ENCODE measurements around the gene VAV1.

The VAV1 gene

DNA sequence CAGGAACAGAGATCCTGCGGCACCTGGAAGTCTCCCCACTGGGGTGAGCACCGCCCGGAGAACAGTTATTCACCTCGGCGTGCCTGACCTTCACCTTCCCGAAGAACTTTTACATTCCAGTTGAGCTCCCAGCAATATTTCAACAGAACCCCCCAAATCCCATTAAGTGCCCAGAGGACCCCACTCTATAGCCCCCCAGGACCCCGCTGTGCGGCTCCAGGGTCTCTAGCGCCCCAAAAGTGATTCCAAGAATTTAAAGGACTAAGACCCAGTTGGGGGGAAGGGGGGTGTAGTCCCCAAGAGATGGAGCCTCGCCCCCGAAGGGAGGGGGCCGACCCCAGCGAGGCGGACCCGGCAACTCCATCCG lies 35.6 kb upstream of the VAV1 start:
- Histone ChIP-seq H3K4me3 (ENCODE audit: low read depth, low read length, poor library complexity, severe bottlenecking) (peak overlapping the region; percentile 74), H3K4me2 (ENCODE audit: low read length) (peak overlapping the region; percentile 84), H3K4me1 (ENCODE audit: insufficient read depth, low read length, severe bottlenecking) (peaks cover 44% of the 10 kb centered on the region), H3K36me3 (ENCODE audit: insufficient read depth, low read length) (no peaks in the 10 kb centered on the region), H3K9ac (ENCODE audit: low read length) (peak overlapping the region; percentile 70), H3K9me3 (ENCODE audit: low read length) (no peaks in the 10 kb centered on the region), H4K20me1 (ENCODE audit: insufficient read depth, low read length) (no peaks in the 10 kb centered on the region), H3K27ac (ENCODE audit: low read depth, low read length, poor library complexity, severe bottlenecking) (peak overlapping the region; percentile 51), H3K79me2 (ENCODE audit: insufficient read depth, low read length) (no peaks in the 10 kb centered on the region), H3K27me3 (ENCODE audit: insufficient read depth, low read length) (no peaks in the 10 kb centered on the region), H2AFZ (ENCODE audit: low read length) (no peak overlapping the region), H3K9me2 (ENCODE audit: low read depth, low read length) (no peaks in the 10 kb centered on the region), H3F3A (ENCODE audit: insufficient read depth, low read length) (peaks cover 7% of the 10 kb centered on the region; the same call in 1 of the 2 replicates)
- TF ChIP-seq CTCF (IDR thresholded peaks at IDR 0.05; ENCODE audit: low read length), result no peak; the same call in 1 of the 2 replicates
- TF ChIP-seq EZH2 (IDR thresholded peaks at IDR 0.05; ENCODE audit: borderline replicate concordance, low read length), result no peak

DNA sequence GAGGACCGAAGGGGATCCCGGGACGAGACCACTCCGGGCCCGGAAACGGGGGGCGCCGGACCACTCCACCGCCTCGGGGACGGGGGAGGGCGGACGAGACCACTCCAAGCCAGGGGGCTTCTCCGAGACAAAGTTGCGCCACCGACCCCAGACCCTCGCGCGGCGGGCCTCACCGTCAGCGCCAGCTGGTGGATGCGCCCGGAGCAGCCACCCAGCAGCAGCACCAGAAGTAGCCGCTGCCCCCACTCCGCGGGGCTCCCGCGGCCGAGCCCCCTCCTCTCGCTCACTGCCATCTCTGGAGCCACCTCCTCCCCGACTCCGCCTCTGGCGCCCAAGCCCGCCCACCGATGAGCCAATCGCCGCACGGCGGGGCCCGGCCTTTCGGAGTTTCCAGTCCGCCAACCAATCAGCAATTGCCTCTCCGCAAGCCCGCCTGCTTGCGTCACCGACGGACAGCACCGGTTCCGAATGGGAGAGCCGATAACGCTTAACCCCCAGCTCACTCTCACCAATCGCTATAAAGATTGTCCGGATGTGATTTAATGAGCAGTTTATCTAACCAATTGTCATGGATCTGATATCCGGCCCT lies 35.1 kb upstream of the VAV1 start, which contains the start of gene GPR108:
Gene GPR108 (minus strand): TSS at position 297 of the 589 bp plus-strand sequence. CDS start 4 bp downstream, at position 293.
- peak within 1 kb of the TSS; percentile 89 for H3K27ac ChIP-seq (ENCODE audit: low read depth, low read length, poor library complexity, severe bottlenecking)
- peak within 1 kb of the TSS; percentile 70 for H3K9ac ChIP-seq (ENCODE audit: low read length)
- H3K4me3 ChIP-seq (ENCODE audit: low read depth, low read length, poor library complexity, severe bottlenecking), result peak within 1 kb of the TSS; percentile 74
- no peaks in the 10 kb centered on the region for H4K20me1 ChIP-seq (ENCODE audit: insufficient read depth, low read length)
- no peak within 1 kb of the TSS for H2AFZ ChIP-seq (ENCODE audit: low read length)
- no peaks in the 10 kb centered on the region for H3K36me3 ChIP-seq (ENCODE audit: insufficient read depth, low read length)
- H3K9me2 ChIP-seq (ENCODE audit: low read depth, low read length), result no peaks in the 10 kb centered on the region
- peak within 1 kb of the TSS; percentile 84 for H3K4me2 ChIP-seq (ENCODE audit: low read length)
- no peaks in the 10 kb centered on the region for H3K9me3 ChIP-seq (ENCODE audit: low read length)
- no peak for TF ChIP-seq EZH2 (IDR thresholded peaks at IDR 0.05; ENCODE audit: borderline replicate concordance, low read length)
- TF ChIP-seq CTCF (IDR thresholded peaks at IDR 0.05; ENCODE audit: low read length), result no peak
- H3K27me3 ChIP-seq (ENCODE audit: insufficient read depth, low read length), result no peaks in the 10 kb centered on the region
- H3F3A ChIP-seq (ENCODE audit: insufficient read depth, low read length), result peaks cover 7% of the 10 kb centered on the region; the same call in 1 of the 2 replicates
- H3K79me2 ChIP-seq (ENCODE audit: insufficient read depth, low read length), result no peaks in the 10 kb centered on the region
- H3K4me1 ChIP-seq (ENCODE audit: insufficient read depth, low read length, severe bottlenecking), result peaks cover 48% of the 10 kb centered on the region

DNA sequence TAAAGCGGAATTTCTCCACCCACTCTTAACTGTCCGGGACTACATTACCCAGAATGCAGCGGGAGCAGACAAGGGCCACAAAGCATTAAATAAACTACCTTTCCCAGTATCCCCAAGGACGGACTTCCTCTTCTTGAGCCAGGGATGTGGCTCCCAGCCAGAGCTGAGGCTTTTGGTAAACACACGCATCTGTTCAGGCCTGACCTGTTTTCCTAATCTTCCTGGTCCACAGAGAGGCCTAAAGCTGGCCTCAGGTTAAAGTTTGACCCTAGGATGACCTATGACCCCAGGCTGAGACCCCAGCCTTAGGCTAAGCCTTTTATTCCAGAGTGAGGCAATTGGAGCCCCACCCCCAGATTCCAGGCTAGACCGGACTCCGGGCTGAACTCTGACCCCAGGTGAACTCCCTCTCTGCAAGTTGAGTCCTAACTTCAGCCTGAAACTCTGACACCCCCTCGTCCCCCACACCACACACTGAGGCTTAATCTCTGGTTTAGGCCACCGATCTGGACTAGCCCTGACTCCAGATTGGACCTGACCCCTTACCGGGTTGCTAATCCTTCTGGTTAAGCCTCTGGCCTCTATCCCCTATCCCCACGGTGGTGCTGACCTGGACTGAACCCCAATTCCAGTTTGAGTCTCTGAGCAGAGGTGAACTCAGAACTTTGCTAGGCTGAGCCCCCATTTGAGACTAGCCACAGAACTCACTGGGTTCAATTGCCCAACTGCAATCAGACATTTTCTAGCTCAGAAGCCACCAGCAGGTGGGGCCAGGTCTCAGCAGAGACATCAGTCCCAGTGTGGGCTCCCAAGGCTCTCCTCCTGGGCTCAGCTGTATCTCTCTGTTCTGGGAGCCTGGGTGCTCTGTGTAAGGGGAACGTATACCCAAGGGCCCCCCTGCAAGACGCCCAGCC lies 34.4 kb upstream of the VAV1 start:
- H3K9me2 ChIP-seq (ENCODE audit: low read depth, low read length), result no peaks in the 10 kb centered on the region
- H3K9ac ChIP-seq (ENCODE audit: low read length), result peak overlapping the region; percentile 50
- peaks cover 7% of the 10 kb centered on the region; the same call in 1 of the 2 replicates for H3K36me3 ChIP-seq (ENCODE audit: insufficient read depth, low read length)
- no peaks in the 10 kb centered on the region for H3K27me3 ChIP-seq (ENCODE audit: insufficient read depth, low read length)
- H4K20me1 ChIP-seq (ENCODE audit: insufficient read depth, low read length), result no peaks in the 10 kb centered on the region
- peak overlapping the region; percentile 89 for H3K27ac ChIP-seq (ENCODE audit: low read depth, low read length, poor library complexity, severe bottlenecking)
- H3K4me3 ChIP-seq (ENCODE audit: low read depth, low read length, poor library complexity, severe bottlenecking), result peak overlapping the region; percentile 53
- no peaks in the 10 kb centered on the region for H3K79me2 ChIP-seq (ENCODE audit: insufficient read depth, low read length)
- TF ChIP-seq CTCF (IDR thresholded peaks at IDR 0.05; ENCODE audit: low read length), result peak; percentile 91
- no peak for TF ChIP-seq EZH2 (IDR thresholded peaks at IDR 0.05; ENCODE audit: borderline replicate concordance, low read length)
- 0 out of 2 replicates have a peak overlapping the region, but pooled peaks have one; percentile 92 for H2AFZ ChIP-seq (ENCODE audit: low read length)
- peaks cover 48% of the 10 kb centered on the region for H3K4me1 ChIP-seq (ENCODE audit: insufficient read depth, low read length, severe bottlenecking)
- no peaks in the 10 kb centered on the region for H3K9me3 ChIP-seq (ENCODE audit: low read length)
- H3K4me2 ChIP-seq (ENCODE audit: low read length), result peak overlapping the region; percentile 68
- H3F3A ChIP-seq (ENCODE audit: insufficient read depth, low read length), result peaks cover 7% of the 10 kb centered on the region; the same call in 1 of the 2 replicates
